Neural cell (in vitro differentiated cells): ENCODE results near the gene RGS9. TPM values are rescaled to one million over a fixed set of nuclear protein-coding genes. Genes with fewer than 3 reads are reported as not detected.

Experiments used
- H2AFZ ChIP-seq: fragments of 200-600, 300-800 bp; sonication (generic), shearing (Covaris generic); 2 replicates; pipeline ENCODE4 v1.6.0; 2014; ENCODE audit warnings: low read depth, mild to moderate bottlenecking, antibody characterized with exemption, low read length, moderate library complexity
- H3F3A ChIP-seq: fragments of 200-600 bp; shearing (Covaris generic); 2 replicates; pipeline ENCODE4 v1.6.1; 2016; ENCODE audit warnings: mild to moderate bottlenecking, moderate library complexity, mixed read lengths, antibody characterized with exemption, low read length; ENCODE audit not compliant: insufficient read depth, poor library complexity, severe bottlenecking
- H3K27ac ChIP-seq: fragments of 200-600, 300-800 bp; sonication (generic), shearing (Covaris generic); 2 replicates; pipeline ENCODE4 v1.5.1; 2014; ENCODE audit warnings: mild to moderate bottlenecking, low read length, moderate library complexity
- H3K27me3 ChIP-seq: fragments of 300-800, 200-600 bp; sonication (generic), shearing (Covaris generic); 2 replicates; pipeline ENCODE4 v1.6.0; 2014; ENCODE audit warnings: mild to moderate bottlenecking, low read depth, low read length, moderate library complexity; ENCODE audit not compliant: insufficient read depth
- H3K36me3 ChIP-seq: fragments of 300-800, 200-600 bp; sonication (generic), shearing (Covaris generic); 2 replicates; pipeline ENCODE4 v1.5.1; 2014; ENCODE audit warnings: mild to moderate bottlenecking, antibody characterized with exemption, low read length, moderate library complexity; ENCODE audit not compliant: insufficient read depth
- H3K4me2 ChIP-seq: fragments of 300-800, 200-600 bp; sonication (generic), shearing (Covaris generic); 2 replicates; pipeline ENCODE4 v1.6.0; 2014; ENCODE audit warnings: mild to moderate bottlenecking, low read length
- H3K4me3 ChIP-seq: fragments of 300-800, 200-600 bp; sonication (generic), shearing (Covaris generic); 2 replicates; pipeline ENCODE4 v1.5.1; 2014; ENCODE audit warnings: mild to moderate bottlenecking, low read length, moderate library complexity
- H3K79me2 ChIP-seq: fragments of 200-600 bp; shearing (Covaris generic); replicated peaks from 2 replicates; pipeline ENCODE4 v1.6.0; 2014; ENCODE audit warnings: mild to moderate bottlenecking, low read length, moderate library complexity; ENCODE audit not compliant: insufficient read depth
- H3K9ac ChIP-seq: fragments of 300-800, 200-600 bp; sonication (generic), shearing (Covaris generic); 2 replicates; pipeline ENCODE4 v1.6.1; 2016; ENCODE audit warnings: mild to moderate bottlenecking, low read length, mixed read lengths
- H3K9me2 ChIP-seq: fragments of 200-600 bp; shearing (Covaris generic); 2 replicates; pipeline ENCODE4 v1.6.1; 2016; ENCODE audit warnings: mild to moderate bottlenecking, low read length, mixed read lengths; ENCODE audit not compliant: insufficient read depth
- H3K9me3 ChIP-seq: fragments of 200-600, 300-800 bp; sonication (generic), shearing (Covaris generic); 2 replicates; pipeline ENCODE4 v1.6.1; 2016; ENCODE audit warnings: mild to moderate bottlenecking, mixed run types, low read length, moderate library complexity, mixed read lengths
- H4K20me1 ChIP-seq: fragments of 200-600 bp; shearing (Covaris generic); 2 replicates; pipeline ENCODE4 v1.6.1; 2016; ENCODE audit warnings: mild to moderate bottlenecking, mixed run types; ENCODE audit not compliant: insufficient read depth
- CTCF ChIP-seq: fragments of 450-650 bp; IDR thresholded peaks from 2 replicates; pipeline ENCODE4 v1.5.1; 2014; ENCODE audit warnings: antibody characterized with exemption, mild to moderate bottlenecking, moderate library complexity; ENCODE audit not compliant: poor library complexity, severe bottlenecking
- EP300 ChIP-seq: fragments of 450-650 bp; conservative IDR thresholded peaks from 2 replicates; pipeline ENCODE4 v1.6.1; 2014; ENCODE audit warnings: antibody characterized with exemption, mild to moderate bottlenecking, moderate library complexity; ENCODE audit not compliant: poor library complexity, severe bottlenecking
- EZH2 ChIP-seq: fragments of 200-600, 300-800 bp; shearing (Covaris generic), sonication (generic); IDR thresholded peaks from 2 replicates; pipeline ENCODE4 v1.6.1; 2014; ENCODE audit warnings: antibody characterized with exemption, low read length, borderline replicate concordance, mild to moderate bottlenecking; ENCODE audit not compliant: insufficient read depth, poor library complexity, severe bottlenecking
- MXI1 ChIP-seq: fragments of 450-650 bp; conservative IDR thresholded peaks from 2 replicates; pipeline ENCODE4 v1.6.1; 2014; ENCODE audit warnings: antibody characterized with exemption, mild to moderate bottlenecking; ENCODE audit not compliant: poor library complexity, severe bottlenecking
- POLR2AphosphoS5 ChIP-seq: IDR thresholded peaks from 2 replicates; pipeline ENCODE4 v1.6.1; 2012
- RAD21 ChIP-seq: fragments of 450-650 bp; conservative IDR thresholded peaks from 2 replicates; pipeline ENCODE4 v1.6.1; 2014; ENCODE audit warnings: antibody characterized with exemption, mild to moderate bottlenecking, moderate library complexity
- REST ChIP-seq: IDR thresholded peaks from 2 replicates; pipeline ENCODE4 v1.6.1; 2012; ENCODE audit warnings: borderline replicate concordance
- SMC3 ChIP-seq: fragments of 450-650 bp; conservative IDR thresholded peaks from 2 replicates; pipeline ENCODE4 v1.6.1; 2014; ENCODE audit warnings: antibody characterized with exemption, mild to moderate bottlenecking, moderate library complexity; ENCODE audit not compliant: poor library complexity
- TAF1 ChIP-seq: IDR thresholded peaks from 2 replicates; pipeline ENCODE4 v1.6.1; 2012; ENCODE audit warnings: low read depth
- polyA plus RNA-seq: library from polyadenylated mRNA; depleted of rRNA; stranded (reverse); fragments of >200 nt; gene quantifications from 2 replicates; pipeline ENCODE4 v1.2.3, GENCODE V29; 2014

Gene RGS9
- polyA plus RNA-seq, 1 donor from 2014 or later = 6.8 TPM

- Histone ChIP-seq H4K20me1 (no peaks in the 10 kb centered on the region), H3K36me3 (no peaks in the 10 kb centered on the region), H3K4me3 (no peak overlapping the region), H3K27me3 (no peaks in the 10 kb centered on the region), H2AFZ (no peak overlapping the region), H3F3A (no peaks in the 10 kb centered on the region), H3K9me2 (no peaks in the 10 kb centered on the region), H3K4me2 (no peak overlapping the region), H3K9ac (no peak overlapping the region), H3K27ac (no peak overlapping the region), H3K79me2 (no peaks in the 10 kb centered on the region), H3K9me3 (no peaks in the 10 kb centered on the region)
- TF ChIP-seq TAF1 = no peak
These were observed 17.8 kb downstream of the RGS9 start for GRCh38 chr17:65154770-65155589.

- Histone ChIP-seq H3K4me2 (no peak overlapping the region), H3K9ac (no peak overlapping the region)
- TF ChIP-seq POLR2AphosphoS5 = no peak
- no peak for TF ChIP-seq RAD21
- TF ChIP-seq TAF1 = no peak
- TF ChIP-seq SMC3 = no peak
- no peak for TF ChIP-seq REST
- TF ChIP-seq EZH2 = no peak
- TF ChIP-seq MXI1 = no peak
- TF ChIP-seq CTCF = no peak
- no peak for TF ChIP-seq EP300
These were observed 18.5 kb downstream of the RGS9 start for GRCh38 chr17:65155622-65156021.

More at GRCh38 chr17:65155622-65156021, 18.5 kb downstream of the RGS9 start:
- Histone ChIP-seq H3K27ac (no peak overlapping the region), H3K4me3 (no peak overlapping the region), H4K20me1 (no peaks in the 10 kb centered on the region), H3K9me3 (no peaks in the 10 kb centered on the region), H3F3A (no peaks in the 10 kb centered on the region), H3K79me2 (no peaks in the 10 kb centered on the region), H2AFZ (no peak overlapping the region), H3K36me3 (no peaks in the 10 kb centered on the region), H3K27me3 (no peaks in the 10 kb centered on the region), H3K9me2 (no peaks in the 10 kb centered on the region)
